Kidney (tissue), 14 donors: ENCODE results near the gene SYNE1. TPM values are rescaled to one million over a fixed set of nuclear protein-coding genes. Genes with fewer than 3 reads are reported as not detected.

Experiments used
- DNase-seq, 5 donors: peaks; one replicate each; pipeline ENCODE4 v3.0.0-alpha.2; 2013 to 2020
- FAIRE-seq: peaks from 2 replicates; lab custom pipeline; 2012; peaks lifted over from hg19 to GRCh38; lab: Jason Lieb, UNC
- H3K27ac ChIP-seq, 2 donors: one replicate each; pipeline ENCODE4 v1.7.0; 2013; ENCODE audit warnings: low read depth in 2 of 2, low read length in 2 of 2, inconsistent platforms in 1 of 2
- H3K27me3 ChIP-seq: one replicate; pipeline ENCODE4 v1.7.1; 2013; ENCODE audit warnings: low read length, inconsistent platforms; ENCODE audit not compliant: control insufficient read depth, insufficient read depth
- H3K36me3 ChIP-seq, 3 donors: one replicate each; pipeline versions ENCODE4 v1.7.0 to v1.7.1; 2013; ENCODE audit warnings: low read length in 3 of 3, control low read depth in 1 of 3, inconsistent platforms in 1 of 3; ENCODE audit not compliant: insufficient read depth in 3 of 3, control insufficient read depth in 2 of 3
- H3K4me1 ChIP-seq, 3 donors: one replicate each; pipeline versions ENCODE4 v1.7.0 to v1.7.1; 2013; ENCODE audit warnings: low read length in 3 of 3, inconsistent platforms in 1 of 3, low read depth in 1 of 3; ENCODE audit not compliant: control insufficient read depth in 2 of 3, insufficient read depth in 2 of 3
- H3K4me3 ChIP-seq, 3 donors: one replicate each; pipeline versions ENCODE4 v1.7.0 to v1.8.1; 2013; ENCODE audit warnings: low read length in 3 of 3, control low read depth in 1 of 3, inconsistent platforms in 1 of 3
- H3K9ac ChIP-seq, 3 donors: one replicate each; pipeline versions ENCODE4 v1.7.0 to v1.7.1; 2013; ENCODE audit warnings: low read length in 3 of 3, control low read depth in 1 of 3, inconsistent platforms in 1 of 3
- H3K9me3 ChIP-seq, 3 donors: one replicate each; pipeline versions ENCODE4 v1.7.0 to v1.7.1; 2013; ENCODE audit warnings: low read length in 3 of 3, control low read depth in 1 of 3, inconsistent platforms in 1 of 3; ENCODE audit not compliant: control insufficient read depth in 2 of 3, insufficient read depth in 1 of 3
- intact Hi-C: fragments of 100-400 bp; cut with DNase I; formaldehyde crosslinking; loops from one replicate; pipeline ENCODE4 v1.11.1; 2022
- polyA plus RNA-seq: library from polyadenylated mRNA; stranded (reverse); fragments of 350-450 nt; fragmentation: Illumina TruSeq; extraction: RNeasy Lipid Tissue Mini Kit (QIAGEN cat#74804); gene quantifications from one replicate; pipeline ENCODE4 v1.2.3, GENCODE V29; 2014; ENCODE audit warnings: low read depth, low replicate concordance; ENCODE audit not compliant: insufficient read depth
- total RNA-seq: library from RNA; stranded (reverse); fragmentation: NEBNext Ultra II Directional; extraction: Animal tissue kit (Norgen Biotek cat#: 25700); gene quantifications from one replicate; pipeline ENCODE4 v1.2.1, GENCODE V29; 2021
- TF ChIP-seq, protein P1 (sequence below): IDR thresholded peaks from 3 replicates; pipeline ENCODE4 v1.5.1; 2012; ENCODE audit warnings: mild to moderate bottlenecking, moderate library complexity, borderline replicate concordance; ENCODE audit not compliant: insufficient read depth; ENCODE audit errors: extremely low read depth
- donor health status: control.
- donor health status: control.
- donor health status: control.
- donor health status: control.
- donor health status: control.
- donor health status: DM: yes; HTN: yes; CAD: no.
- donor health status: Normal renal cell carcinoma (clear cell type).

The SYNE1 gene
- total and polyA plus RNA-seq, 2 donors from 2014 or later = 47.8 to 216 TPM

GRCh38 chr6:152609125-152609670 lies 28.0 kb downstream of the SYNE1 start:
- Histone ChIP-seq H3K27ac (no peak overlapping the region), H3K4me1 (no peaks in the 10 kb centered on the region), H3K36me3 (no peaks in the 10 kb centered on the region), H3K27me3 (no peaks in the 10 kb centered on the region), H3K9ac (no peak overlapping the region), H3K4me3 (no peak overlapping the region), H3K9me3 (no peaks in the 10 kb centered on the region)
- intact Hi-C loops = no loop called here
- FAIRE-seq = no peak
- TF ChIP-seq, protein P1, sequence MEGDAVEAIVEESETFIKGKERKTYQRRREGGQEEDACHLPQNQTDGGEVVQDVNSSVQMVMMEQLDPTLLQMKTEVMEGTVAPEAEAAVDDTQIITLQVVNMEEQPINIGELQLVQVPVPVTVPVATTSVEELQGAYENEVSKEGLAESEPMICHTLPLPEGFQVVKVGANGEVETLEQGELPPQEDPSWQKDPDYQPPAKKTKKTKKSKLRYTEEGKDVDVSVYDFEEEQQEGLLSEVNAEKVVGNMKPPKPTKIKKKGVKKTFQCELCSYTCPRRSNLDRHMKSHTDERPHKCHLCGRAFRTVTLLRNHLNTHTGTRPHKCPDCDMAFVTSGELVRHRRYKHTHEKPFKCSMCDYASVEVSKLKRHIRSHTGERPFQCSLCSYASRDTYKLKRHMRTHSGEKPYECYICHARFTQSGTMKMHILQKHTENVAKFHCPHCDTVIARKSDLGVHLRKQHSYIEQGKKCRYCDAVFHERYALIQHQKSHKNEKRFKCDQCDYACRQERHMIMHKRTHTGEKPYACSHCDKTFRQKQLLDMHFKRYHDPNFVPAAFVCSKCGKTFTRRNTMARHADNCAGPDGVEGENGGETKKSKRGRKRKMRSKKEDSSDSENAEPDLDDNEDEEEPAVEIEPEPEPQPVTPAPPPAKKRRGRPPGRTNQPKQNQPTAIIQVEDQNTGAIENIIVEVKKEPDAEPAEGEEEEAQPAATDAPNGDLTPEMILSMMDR = no peak
- DNase-seq = peak in 1 of 5 donors; percentile 2

- no peak for FAIRE-seq
- Histone ChIP-seq H3K4me3 (no peak overlapping the region), H3K9me3 (no peaks in the 10 kb centered on the region), H3K9ac (no peak overlapping the region), H3K27me3 (no peaks in the 10 kb centered on the region), H3K36me3 (no peaks in the 10 kb centered on the region), H3K27ac (no peak overlapping the region), H3K4me1 (no peaks in the 10 kb centered on the region)
- TF ChIP-seq, protein P1 = no peak
- no peak for DNase-seq
- intact Hi-C loops = no loop called here
Measured at GRCh38 chr6:152605941-152606340, 31.2 kb downstream of the SYNE1 start.

- Histone ChIP-seq H3K9me3 (no peaks in the 10 kb centered on the region), H3K4me3 (no peak overlapping the region), H3K27ac (no peak overlapping the region), H3K27me3 (no peaks in the 10 kb centered on the region), H3K36me3 (no peaks in the 10 kb centered on the region), H3K4me1 (no peaks in the 10 kb centered on the region), H3K9ac (no peak overlapping the region)
- DNase-seq (no peak), FAIRE-seq (peak; percentile 79)
- intact Hi-C loops = no loop called here
- TF ChIP-seq, protein P1 = no peak
Measured at GRCh38 chr6:152605342-152605741, 31.8 kb downstream of the SYNE1 start.

DNA sequence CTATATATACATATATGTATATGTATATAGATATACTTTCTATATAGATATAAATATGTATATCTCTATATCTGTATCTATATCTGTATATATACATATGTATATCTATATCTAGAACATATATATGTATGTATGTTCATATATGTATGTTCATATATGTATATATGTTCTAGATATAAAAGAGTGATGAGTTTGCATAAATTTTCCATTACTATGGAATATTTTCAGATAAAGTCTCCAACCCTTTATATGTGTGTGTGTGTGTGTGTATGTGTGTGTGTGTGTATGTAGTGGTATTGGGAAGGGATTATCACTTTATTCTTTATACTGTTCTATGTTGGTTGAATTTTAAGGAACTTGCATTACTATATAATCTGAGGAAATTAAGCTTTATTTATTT lies 33.3 kb downstream of the SYNE1 start:
- Histone ChIP-seq H3K36me3 (no peaks in the 10 kb centered on the region), H3K4me3 (no peak overlapping the region), H3K4me1 (peaks cover 0 to 4% (median 0%) of the 10 kb centered on the region in 3 donors), H3K27me3 (no peaks in the 10 kb centered on the region), H3K9me3 (no peaks in the 10 kb centered on the region), H3K27ac (no peak overlapping the region), H3K9ac (no peak overlapping the region)
- intact Hi-C loops = no loop called here
- TF ChIP-seq, protein P1 = no peak
- DNase-seq (no peak), FAIRE-seq (no peak)
